ENCODE measurements around the gene REELD1. TPM values are rescaled to one million over a fixed set of nuclear protein-coding genes. Genes with fewer than 3 reads are reported as not detected.

The REELD1 gene
- total and polyA plus RNA-seq, 2 of the 4 experiments (the other 2 are of a cell fraction) = not detected

DNA sequence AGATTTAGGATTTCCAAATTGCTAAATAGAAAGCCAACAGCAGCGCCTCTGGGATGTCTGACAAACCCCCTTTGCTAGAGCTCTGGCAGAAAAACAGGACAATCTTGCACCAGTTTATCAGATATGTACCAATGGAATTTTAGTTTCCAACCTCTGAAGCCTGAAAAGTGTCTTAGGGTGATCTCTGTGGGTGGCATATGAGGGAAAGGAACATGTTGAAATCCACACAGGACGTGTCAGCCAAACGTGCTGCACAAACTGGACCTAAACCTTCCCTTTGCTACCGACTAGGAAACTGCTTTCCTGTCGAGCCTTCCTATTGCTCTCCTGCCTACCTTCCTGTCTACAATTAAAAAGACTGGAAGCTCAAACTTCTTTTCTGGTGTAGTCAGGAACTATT is 53.5 kb downstream of the REELD1 start:
- H4K91ac ChIP-seq (ENCODE audit: insufficient read depth, low read depth, low read length) = no peak overlapping the region
- H2AK9ac ChIP-seq (replicated peaks; ENCODE audit: low read depth, low read length, poor library complexity) = no peak overlapping the region
- H3K9me3 ChIP-seq (ENCODE audit: control insufficient read depth, insufficient read depth, low read length) = no peaks in the 10 kb centered on the region
- dilution Hi-C loops (cut with HindIII; ENCODE audit: low sequenced_read_pairs, unreplicated experiment) (no loop called here), in situ Hi-C loops (cut with MboI; ENCODE audit: low sequenced_read_pairs) (no loop called here), intact Hi-C loops (cut with micrococcal nuclease) (no loop called here)
- no peak overlapping the region for H4K8ac ChIP-seq (ENCODE audit: low read depth in 2 of 2, low read length in 2 of 2)
- H2AK5ac ChIP-seq (ENCODE audit: low read depth, low read length) = no peak overlapping the region
- H3K4me3 ChIP-seq (ENCODE audit: insufficient read depth, low read depth, low read length) = no peak overlapping the region
- H3K9ac ChIP-seq (ENCODE audit: low read depth, low read length) = no peak overlapping the region
- H2BK120ac ChIP-seq (ENCODE audit: low read depth, low read length) = no peak overlapping the region
- H4K5ac ChIP-seq (ENCODE audit: low read depth, low read length) = no peak overlapping the region
- no peak overlapping the region for H3K4ac ChIP-seq (ENCODE audit: low read depth, low read length)
- ATAC-seq (ENCODE audit: low read depth) = no peak
- no TSS peak for BruUV-seq (replicated peaks)
- no peaks in the 10 kb centered on the region for H3K27me3 ChIP-seq (ENCODE audit: control insufficient read depth, insufficient read depth, low read length)
- DNase-seq = no peak
- no peak overlapping the region for H3K18ac ChIP-seq (ENCODE audit: low read depth, low read length)
- H3K23ac ChIP-seq (ENCODE audit: low read depth, low read length) = no peak overlapping the region
- no peaks in the 10 kb centered on the region for H3K79me1 ChIP-seq (ENCODE audit: low read depth in 1 of 2, low read length in 2 of 2)
- no peak overlapping the region for H2BK5ac ChIP-seq (ENCODE audit: low read depth, low read length, poor library complexity, severe bottlenecking)
- H3K27ac ChIP-seq (ENCODE audit: insufficient read depth, low read length) = no peak overlapping the region
- no peaks in the 10 kb centered on the region for H3K36me3 ChIP-seq (ENCODE audit: control insufficient read depth, insufficient read depth, low read length)
- ChIA-PET POLR2A (ENCODE audit: unreplicated experiment) (no interaction called here), CTCF (no interaction called here)
- no peak overlapping the region for H2BK20ac ChIP-seq (ENCODE audit: low read depth, low read length)
- H3K4me2 ChIP-seq (ENCODE audit: low read depth, low read length) = no peak overlapping the region
- H3K4me1 ChIP-seq (ENCODE audit: control insufficient read depth, insufficient read depth, low read length) = no peaks in the 10 kb centered on the region
- no peak overlapping the region for H3K56ac ChIP-seq (ENCODE audit: extremely low read depth, insufficient read depth, low read length)
- no peak for TF ChIP-seq BHLHE40 (IDR thresholded peaks at IDR 0.05; ENCODE audit: low read depth, low read length)
- TF ChIP-seq SMC3 (IDR thresholded peaks at IDR 0.05; ENCODE audit: low read depth, low read length) = no peak
- no peak for TF ChIP-seq USF2 (IDR thresholded peaks at IDR 0.05; ENCODE audit: low read depth, low read length)
- TF ChIP-seq FOS (IDR thresholded peaks at IDR 0.05; ENCODE audit: low read depth, low read length) = no peak
- TF ChIP-seq, protein P1, sequence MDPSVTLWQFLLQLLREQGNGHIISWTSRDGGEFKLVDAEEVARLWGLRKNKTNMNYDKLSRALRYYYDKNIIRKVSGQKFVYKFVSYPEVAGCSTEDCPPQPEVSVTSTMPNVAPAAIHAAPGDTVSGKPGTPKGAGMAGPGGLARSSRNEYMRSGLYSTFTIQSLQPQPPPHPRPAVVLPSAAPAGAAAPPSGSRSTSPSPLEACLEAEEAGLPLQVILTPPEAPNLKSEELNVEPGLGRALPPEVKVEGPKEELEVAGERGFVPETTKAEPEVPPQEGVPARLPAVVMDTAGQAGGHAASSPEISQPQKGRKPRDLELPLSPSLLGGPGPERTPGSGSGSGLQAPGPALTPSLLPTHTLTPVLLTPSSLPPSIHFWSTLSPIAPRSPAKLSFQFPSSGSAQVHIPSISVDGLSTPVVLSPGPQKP (IDR thresholded peaks at IDR 0.05; ENCODE audit: borderline replicate concordance, low read depth, low read length) = no peak
- TF ChIP-seq POLR2A (IDR thresholded peaks at IDR 0.05; ENCODE audit: low read depth, low read length) = no peak
- no peak for TF ChIP-seq MAZ (IDR thresholded peaks at IDR 0.05; ENCODE audit: borderline replicate concordance, low read depth, low read length)
- no peak for TF ChIP-seq NFE2L2 (IDR thresholded peaks at IDR 0.05; ENCODE audit: low read depth, low read length)
- H3K9me1 ChIP-seq (ENCODE audit: insufficient read depth, low read length) = no peaks in the 10 kb centered on the region
- H2AFZ ChIP-seq (replicated peaks; ENCODE audit: low read length, poor library complexity) = no peak overlapping the region
- H3K14ac ChIP-seq (replicated peaks; ENCODE audit: low read depth, low read length) = no peak overlapping the region
- no peak overlapping the region for H2BK15ac ChIP-seq (ENCODE audit: low read depth, low read length)
- WGBS, 2 experiments (ENCODE audit: extremely low coverage in 2 of 2, insufficient read length in 1 of 2) = no CpG with 5 or more reads among the region's 5 CpGs
- no peaks in the 10 kb centered on the region for H4K20me1 ChIP-seq (ENCODE audit: insufficient read depth, low read length)

All from IMR-90 (cell line).